Measurements from ENCODE around the gene SNTG2.

SNTG2 gene

DNA sequence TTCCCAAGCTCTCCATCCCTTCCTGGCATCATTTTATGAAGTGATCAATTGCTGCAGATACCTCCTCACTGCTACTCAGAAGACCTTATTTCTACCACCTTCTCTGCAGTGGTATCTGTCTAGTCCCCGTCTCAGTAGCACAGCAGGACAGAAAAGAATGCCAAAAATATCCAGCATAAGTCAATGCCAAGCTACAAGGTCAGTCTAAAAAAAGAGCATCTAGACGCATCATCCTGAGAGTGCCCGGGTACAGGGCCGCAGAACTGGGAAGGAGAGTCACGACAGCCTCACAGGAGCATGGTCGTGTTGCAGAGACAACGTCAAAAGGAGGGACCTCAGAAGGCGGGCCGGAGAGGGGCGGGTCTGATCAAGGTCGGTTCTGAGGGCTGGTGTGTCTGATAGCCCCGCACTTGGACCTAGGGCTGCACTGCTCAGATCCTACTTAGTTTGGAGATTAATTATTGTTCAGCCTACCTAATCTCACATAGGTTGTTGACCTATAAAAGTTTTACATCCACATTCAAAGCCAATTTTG lies 24.3 kb upstream of the SNTG2 start:
- DNase-seq (ENCODE audit: extremely low read depth in 1 of 2, low read depth in 1 of 2) = no peak

DNA sequence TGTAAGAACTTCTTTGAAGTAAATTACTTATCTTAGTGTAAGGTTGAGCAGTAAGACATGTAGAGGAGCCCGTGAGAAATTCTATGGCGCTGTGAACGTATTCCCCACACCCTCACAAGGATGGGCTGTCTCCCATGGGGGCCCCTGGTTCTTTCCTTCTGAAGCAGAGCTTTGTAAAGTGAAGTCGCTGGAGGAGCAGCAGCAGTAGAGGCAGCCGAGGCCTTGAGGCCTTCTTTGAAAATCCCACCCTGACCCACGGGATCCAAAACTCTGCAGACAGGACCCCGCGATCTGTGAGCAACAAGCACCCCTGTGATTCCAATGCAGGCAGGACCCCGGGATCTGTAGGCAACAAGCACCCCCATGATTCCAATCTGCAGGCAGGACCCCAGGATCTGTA lies 23.8 kb upstream of the SNTG2 start:
- DNase-seq (ENCODE audit: extremely low read depth in 1 of 2, low read depth in 1 of 2) = no peak

DNA sequence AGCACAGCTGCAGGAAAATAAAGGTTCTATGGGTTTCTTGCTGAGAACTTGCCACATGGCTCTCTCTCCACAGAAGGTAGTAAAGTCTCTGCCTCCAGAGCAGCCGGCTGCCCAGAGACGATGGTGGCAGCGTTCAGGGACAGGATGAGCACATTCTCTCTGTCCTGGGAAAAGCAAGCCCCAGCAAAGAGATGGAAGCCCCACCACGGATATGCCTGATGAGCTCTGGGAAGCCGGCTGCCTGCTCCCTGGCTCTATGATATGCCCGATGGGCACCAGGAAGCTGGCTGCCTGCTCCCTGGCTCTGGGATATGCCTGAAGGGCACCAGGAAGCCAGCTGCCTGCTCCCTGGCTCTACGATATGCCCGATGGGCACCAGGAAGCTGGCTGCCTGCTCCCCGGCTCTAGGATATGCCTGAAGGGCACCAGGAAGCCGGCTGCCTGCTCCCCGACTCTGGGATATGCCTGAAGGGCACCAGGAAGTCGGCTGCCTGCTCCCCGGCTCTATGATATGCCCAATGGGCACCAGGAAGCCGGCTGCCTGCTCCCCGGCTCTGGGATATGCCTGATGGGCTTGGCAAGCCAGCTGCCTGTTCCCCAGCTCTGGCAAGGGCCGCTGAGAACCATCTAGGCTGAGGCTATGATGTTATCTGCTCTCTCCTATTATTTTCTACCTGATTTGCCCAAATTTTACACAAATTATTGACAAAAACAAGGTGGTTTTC lies 21.5 kb upstream of the SNTG2 start:
- no peak for DNase-seq (ENCODE audit: extremely low read depth in 1 of 2, low read depth in 1 of 2)

DNA sequence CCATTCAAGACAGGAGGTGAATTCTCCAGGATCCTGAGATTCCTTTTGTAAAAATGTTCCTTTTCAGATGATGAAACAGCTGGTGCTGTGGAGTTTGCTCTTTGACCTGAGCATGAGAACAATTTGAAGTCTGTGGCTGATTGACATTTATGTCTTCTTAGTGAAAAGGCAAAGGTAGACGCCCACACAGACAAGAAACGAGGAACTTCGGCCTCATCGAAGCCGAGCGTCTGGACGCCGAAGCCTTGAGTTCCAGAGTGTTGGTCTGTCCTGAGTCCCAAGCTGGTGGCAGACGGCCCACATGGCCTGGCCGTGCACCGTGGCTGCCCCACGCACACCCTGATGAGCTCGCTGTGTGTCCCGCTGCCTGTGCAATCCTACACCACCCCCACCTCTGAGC lies 20.7 kb upstream of the SNTG2 start:
- DNase-seq (ENCODE audit: extremely low read depth in 1 of 2, low read depth in 1 of 2) = no peak

DNA sequence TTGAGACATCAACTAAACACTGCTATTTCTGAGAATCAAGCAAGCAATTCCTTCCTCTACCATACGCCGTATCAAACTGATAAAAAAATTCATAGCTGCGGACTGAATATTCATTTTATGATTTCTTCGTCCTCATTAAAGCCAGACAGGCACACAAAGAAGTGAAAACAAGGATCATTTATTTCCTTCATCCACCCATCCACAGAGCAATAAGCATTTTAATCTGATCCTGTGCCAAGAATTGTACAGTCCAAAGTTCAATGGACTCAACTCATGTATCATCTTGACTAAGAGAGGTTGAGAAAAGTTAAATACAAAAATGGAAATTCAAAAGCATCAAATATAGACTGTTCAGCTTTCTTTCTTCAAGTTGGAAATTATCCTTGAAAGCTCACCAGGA lies 19.7 kb upstream of the SNTG2 start:
- DNase-seq (ENCODE audit: extremely low read depth in 1 of 2, low read depth in 1 of 2) = no peak

DNA sequence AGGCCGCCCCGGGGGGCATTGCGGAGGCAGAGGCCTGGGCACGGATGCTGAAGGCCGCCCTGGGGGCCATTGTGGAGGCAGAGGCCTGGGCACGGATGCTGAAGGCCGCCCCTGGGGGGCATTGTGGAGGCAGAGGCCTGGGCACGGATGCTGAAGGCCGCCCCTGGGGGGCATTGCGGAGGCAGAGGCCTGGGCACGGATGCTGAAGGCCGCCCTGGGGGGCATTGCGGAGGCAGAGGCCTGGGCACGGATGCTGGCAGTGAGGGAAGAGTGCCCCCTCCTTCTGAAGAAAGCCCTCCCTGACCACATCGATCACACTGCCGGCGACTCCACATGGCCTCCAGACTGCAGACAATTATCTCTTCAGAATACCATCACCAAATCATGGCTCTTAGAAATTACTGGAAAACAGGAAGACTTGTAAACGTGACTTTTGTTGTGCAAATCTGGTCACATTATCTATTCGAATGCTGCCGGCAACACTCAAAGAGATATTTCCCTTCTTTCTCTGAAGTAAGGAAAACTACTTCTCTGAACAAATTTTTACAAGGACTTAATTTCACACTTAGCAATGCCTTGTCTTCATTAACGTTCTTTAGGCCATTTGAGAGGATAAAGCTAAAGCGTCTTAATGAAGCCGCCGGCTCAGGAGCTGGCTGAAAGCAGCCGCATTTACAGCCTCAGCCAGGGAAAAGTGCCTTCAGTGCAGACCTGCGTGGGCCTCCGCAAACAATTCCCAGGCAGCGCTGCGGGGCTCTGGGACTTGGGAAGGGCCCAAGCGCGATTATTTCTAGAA lies 18.1 kb upstream of the SNTG2 start:
- DNase-seq (ENCODE audit: extremely low read depth in 1 of 2, low read depth in 1 of 2) = no peak

DNA sequence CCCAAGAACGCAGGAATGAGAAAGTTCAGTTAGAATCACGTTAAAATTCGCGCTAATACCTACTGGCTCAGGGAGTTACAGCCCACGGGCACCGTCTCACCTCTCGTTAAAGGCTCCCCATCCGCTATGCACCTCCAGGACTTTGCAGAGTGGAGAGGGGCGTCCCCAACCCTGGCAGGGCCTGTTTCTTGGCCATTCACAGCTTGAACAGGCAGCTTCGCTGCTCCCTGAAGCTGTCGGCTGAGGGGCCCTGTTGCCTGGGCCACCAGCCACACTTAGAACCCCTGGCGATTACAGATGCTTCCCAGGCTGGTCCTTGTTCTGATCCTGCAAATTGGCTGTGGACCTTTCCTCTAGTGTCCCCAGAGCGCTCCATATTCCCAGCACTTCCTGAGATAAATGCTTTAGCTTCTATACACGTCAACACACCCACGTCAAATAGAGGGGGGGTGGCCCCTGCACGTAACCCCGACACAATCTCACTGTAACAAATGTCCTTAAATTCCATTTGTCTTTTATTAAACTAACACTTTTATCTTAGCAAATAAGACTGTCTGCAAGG lies 16.8 kb upstream of the SNTG2 start:
- no peak for DNase-seq (ENCODE audit: extremely low read depth in 1 of 2, low read depth in 1 of 2)

DNA sequence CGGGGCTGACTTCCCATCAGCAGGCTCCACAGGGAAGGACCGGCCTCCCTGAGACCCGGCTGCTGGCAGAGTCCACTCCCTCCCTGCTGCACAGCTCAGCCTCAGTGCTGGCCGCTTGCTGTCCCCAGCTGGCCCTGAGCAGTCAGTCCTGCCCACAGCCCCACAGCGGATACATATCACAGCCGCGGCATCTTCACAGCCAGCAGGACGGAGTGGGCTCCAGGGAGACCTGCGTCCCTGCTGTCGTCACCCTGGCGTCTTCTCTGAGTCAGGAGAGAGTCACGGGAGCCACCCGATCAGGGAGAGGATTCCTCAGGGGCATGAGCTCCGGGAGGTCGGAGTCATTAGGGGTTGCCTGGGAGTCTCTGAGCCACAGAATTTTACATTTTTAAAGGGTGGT lies 13.1 kb upstream of the SNTG2 start:
- DNase-seq (ENCODE audit: extremely low read depth in 1 of 2, low read depth in 1 of 2) = no peak

DNA sequence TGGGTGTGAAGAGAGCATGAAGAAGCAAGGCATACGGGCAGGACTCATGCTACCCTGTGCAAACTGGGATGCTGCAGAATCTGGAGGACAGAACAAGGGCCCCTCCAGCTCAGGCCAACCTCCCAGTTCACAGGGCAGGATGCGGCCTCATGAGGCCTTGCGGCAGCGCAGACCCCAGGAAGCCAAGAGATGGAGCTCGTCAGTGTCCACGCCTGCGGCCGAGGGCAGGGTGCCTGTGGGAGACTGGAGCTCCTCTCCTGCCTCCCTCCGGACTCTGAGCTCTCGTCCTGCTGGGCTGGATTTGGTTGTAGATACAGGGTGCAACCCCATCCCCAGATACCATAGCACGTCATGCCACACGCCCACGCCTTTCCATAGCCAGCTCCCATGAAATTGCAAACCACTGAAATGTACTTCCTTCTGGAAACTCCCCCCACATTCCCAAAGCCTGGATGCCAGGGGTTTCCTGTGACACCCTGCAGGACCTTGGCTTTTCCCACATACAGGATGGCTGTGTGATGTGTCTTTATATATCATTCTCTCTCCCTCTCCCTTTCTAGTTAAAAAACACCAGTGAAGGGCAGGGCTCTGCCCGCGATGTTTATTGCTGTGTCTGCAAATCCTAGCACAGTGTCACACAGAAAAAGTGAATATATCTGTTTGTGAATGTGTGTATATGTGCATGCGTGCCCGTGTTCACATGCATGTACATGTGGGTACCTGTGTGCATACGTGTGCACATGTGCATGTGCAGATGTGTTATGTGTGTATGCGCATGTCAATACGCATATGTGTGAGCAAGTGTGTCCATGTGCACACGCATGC lies 12.3 kb upstream of the SNTG2 start:
- DNase-seq (ENCODE audit: extremely low read depth in 1 of 2, low read depth in 1 of 2) = no peak

DNA sequence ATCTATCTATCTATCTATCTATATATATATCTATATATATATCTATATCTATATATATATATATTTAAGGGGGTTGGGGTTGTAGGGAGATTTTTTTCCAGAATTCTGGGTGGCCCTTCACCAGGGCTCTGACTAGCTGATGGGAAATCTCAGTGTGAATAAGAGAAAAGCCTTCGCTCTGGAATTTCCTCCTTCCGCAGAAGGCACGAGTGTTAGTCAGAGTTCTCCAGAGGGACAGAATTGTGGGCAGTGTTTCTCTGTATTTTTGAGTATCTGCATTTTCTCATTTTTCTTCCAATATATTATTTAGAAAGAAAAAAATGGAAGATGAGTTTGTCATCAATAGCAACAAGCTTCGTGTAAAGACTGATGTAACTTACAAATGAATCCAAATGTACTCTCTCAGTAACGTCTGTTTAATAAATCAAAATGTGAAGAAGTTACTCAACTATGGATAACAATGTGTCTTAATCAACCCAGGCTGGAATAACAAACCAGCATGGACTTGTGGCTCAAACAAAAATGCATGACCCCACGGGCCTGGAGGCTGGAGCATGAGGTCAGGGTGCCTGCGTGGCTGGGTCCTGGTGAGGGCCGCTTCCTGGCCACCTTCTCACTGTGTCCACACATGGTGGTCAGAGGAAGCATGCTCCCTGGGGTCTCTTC lies 10.6 kb upstream of the SNTG2 start:
- no peak for DNase-seq (ENCODE audit: extremely low read depth in 1 of 2, low read depth in 1 of 2)

DNA sequence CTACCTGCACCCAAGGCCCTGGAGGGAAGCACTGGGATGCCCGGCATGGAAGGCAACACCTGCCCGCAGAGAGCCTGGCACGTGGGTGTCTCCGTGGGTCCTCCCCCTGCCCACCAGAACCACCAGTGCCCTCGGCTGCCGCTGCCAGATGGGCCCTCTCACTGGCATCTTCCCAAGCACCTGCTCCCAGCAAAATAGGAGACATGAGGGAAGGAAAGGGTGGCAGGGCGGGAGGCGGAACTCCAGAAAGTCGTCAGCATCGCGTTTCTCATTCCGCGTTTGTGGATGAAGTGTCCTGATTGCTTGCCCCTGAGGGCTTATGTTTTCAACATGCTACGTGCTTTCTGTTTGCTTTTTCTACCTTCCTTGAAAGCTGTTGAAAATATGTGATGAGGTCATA lies 8.8 kb upstream of the SNTG2 start:
- no peak for DNase-seq (ENCODE audit: extremely low read depth in 1 of 2, low read depth in 1 of 2)

DNA sequence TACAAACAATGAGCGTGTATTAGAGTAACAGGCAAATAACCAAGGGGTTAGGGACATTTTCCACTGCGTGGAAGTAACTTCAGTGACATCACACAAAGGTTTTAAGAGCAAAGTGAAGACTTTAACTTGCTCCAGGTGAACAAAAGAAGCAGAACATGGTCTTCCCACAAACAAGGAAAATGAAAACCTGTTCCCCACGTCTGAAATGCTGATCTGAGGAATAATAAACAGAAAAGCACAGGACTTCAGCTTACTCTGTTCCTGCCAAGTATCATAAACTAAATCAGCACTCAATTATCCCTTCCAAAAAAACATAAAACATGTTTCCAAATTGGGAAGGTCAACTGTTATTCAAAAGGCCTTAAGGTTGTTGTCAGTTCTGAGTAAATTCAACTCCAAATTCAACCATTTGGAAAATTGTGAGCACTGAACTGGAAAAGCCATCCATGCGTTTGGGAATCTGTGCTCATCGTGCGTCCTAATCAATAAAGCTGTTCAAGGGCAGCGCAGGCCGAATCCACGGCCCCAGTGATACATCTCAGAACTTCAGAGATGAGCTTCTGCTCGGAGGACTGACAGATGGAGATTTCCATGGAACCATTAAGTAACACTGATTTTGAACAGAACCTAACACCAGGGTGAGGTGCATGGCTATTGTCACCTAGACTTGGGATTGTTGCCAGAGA lies 7.7 kb upstream of the SNTG2 start:
- DNase-seq (ENCODE audit: extremely low read depth in 1 of 2, low read depth in 1 of 2) = no peak

DNA sequence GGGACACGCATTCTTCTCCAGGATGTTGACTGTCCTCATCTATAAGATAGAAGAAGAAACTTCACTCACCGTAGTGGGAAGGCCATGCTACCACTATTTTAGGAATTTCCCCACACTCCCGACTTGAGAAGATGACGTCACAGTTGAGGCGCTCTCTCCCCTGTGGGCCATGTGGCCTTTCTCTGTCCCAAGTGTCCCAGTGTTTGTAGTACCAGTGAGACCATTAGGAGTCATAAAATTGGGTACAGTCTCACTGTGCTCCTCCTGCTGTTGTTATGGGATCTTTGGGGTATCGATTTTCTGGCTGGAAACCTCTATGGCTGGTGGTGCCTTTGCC lies 7.2 kb upstream of the SNTG2 start:
- no peak for DNase-seq (ENCODE audit: extremely low read depth in 1 of 2, low read depth in 1 of 2)

DNA sequence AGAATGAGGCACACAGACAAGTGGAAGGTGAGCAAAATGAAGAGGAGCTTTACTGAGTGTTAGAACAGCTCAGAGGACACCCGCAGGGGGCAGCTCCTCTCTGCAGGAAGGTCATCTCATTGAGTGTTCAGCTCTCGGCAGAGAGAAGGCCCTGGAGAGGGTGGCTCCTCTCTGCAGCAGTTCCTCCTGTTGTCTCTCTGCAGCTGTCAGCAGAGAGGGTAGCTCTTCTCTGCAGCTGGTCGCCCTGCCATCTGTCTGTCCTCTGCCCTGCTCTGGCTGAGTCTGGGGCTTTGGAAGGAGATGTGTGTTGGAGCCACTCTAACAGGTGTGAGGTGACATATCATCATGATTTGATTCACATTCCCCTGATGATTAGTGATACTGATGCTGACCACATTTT lies 6.8 kb upstream of the SNTG2 start:
- DNase-seq (ENCODE audit: extremely low read depth in 1 of 2, low read depth in 1 of 2) = no peak

DNA sequence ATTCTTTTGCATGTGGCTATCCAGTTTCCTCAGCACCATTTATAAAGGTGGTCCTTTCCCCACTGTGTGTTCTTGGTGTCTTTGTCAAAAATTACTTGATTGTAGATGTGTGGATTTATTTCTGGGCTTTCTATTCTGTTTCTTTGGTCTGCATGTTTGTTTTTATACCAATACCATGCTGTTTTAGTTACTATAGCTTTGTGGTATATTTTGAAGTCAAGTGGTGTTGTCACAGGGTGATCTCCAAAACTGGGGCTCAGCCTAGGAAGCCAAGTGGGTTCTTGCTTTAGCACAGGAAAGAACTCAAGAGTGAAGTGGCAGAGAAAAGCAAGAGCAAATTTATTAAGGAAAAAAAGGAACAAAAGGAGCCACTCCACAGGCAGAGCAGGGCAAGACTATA lies 6.0 kb upstream of the SNTG2 start:
- DNase-seq (ENCODE audit: extremely low read depth in 1 of 2, low read depth in 1 of 2) = no peak

DNA sequence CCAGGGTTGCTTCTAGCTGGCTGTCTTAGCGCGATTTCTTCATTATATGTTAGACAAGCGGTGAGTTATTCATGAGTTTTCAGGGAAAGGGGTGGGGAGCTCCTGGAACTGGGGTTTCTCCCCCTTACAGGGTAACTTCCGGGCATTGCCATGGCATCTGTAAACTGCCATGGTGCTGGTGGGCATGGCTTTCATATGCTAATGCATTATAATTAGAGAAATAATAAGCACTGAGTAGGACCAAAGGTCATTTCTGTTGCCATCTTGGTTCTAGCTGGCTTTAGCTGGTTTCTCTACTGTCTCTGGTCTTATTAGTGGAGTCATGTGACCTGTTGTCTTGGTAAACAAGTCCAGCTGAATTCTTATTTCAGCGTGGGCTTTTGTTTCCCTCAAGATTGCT lies 5.5 kb upstream of the SNTG2 start:
- DNase-seq (ENCODE audit: extremely low read depth in 1 of 2, low read depth in 1 of 2) = no peak

DNA sequence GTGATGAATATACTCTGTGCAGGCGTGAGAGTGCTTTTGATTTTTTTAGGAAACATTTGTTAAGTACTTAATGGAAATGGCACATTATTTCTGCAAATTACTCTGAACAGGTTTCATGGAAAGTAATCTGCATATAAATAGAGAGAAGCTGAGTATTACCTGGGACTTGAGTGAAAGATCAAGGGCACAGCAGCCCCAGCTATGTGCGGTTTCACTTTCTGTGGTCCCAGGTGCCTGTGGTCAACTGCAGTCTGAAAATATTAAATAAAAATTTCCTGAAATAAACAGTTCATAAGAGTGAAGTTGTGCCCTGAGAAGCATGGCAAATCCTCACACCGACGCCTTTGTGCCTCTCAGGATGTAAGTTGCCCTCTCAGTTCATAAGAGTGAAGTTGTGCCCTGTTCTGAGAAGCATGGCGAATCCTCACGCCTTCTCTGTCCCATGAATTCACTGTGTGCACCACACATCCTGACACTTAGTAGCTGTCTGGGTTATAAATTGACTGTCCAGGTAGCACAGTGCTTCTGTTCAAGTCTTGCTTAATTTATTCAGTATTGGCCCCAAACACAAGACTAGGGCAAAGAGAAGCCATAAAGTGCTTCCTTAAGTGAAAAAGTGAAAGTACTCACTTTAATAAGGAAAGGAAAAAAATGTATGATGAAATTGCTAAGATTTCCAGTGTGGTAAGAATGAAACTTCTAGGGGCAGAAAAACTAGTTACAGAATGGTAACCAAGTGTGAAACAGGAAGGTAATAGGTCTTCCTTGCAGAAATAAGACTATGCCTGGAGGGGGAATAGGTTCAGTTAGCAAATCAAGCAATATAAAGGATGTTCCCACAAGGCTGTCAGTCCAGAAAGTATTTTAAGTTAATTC lies 4.3 kb upstream of the SNTG2 start:
- no peak for DNase-seq (ENCODE audit: extremely low read depth in 1 of 2, low read depth in 1 of 2)

DNA sequence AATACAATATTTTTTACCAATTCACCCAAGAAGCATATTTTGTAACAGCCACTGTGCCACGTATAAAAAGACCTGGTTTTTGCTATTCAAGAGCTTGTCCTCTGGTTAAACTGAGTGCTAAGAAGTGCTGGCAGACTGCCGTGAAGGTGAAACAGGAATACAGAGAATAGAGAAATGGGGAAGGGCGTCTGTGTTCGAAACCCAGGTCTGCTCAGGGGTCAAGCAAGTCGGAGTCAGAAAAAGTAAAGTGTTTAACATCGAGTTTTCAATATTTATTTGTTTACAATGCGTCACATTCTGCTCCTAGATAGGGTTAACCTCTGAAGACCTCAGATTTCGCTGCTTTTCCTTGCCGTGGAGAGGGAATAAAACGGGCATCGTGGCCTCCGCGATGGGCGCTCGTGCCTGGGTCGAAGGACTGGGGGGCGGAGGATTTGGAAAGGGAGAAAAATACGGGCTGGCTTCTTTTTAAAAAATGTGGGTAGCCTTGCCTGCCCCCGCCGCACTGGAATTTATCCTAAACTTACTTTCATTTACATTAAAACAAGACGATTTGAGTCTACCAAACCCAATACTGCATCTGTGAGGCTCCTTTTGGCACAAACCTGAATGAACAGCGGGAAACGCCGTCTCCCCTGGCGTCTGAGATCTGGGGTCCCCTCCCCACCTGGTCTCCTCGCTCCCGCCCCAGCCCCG lies 1.1 kb upstream of the SNTG2 start:
- DNase-seq (ENCODE audit: extremely low read depth in 1 of 2, low read depth in 1 of 2) = no peak
